Endothelial cell (in vitro differentiated cells): ENCODE results near the gene TGFBR3. TPM values are rescaled to one million over a fixed set of nuclear protein-coding genes. Genes with fewer than 3 reads are reported as not detected.

ENCODE experiments used
- DNase-seq: peaks from one replicate; pipeline ENCODE4 v3.0.0; 2021; ENCODE audit warnings: low spot score
- H3K27ac Mint-ChIP-seq: one replicate; pipeline ENCODE4 v1.8.0; 2021; ENCODE audit warnings: mixed read lengths, inconsistent platforms; ENCODE audit not compliant: unreplicated experiment
- H3K27me3 Mint-ChIP-seq: one replicate; pipeline ENCODE4 v1.8.0; 2021; ENCODE audit warnings: mild to moderate bottlenecking, moderate library complexity, mixed read lengths, inconsistent platforms; ENCODE audit not compliant: unreplicated experiment
- H3K36me3 Mint-ChIP-seq: one replicate; pipeline ENCODE4 v1.8.0; 2021; ENCODE audit warnings: mild to moderate bottlenecking, low read depth, mixed read lengths, inconsistent platforms; ENCODE audit not compliant: unreplicated experiment
- H3K4me1 Mint-ChIP-seq: one replicate; pipeline ENCODE4 v1.8.0; 2021; ENCODE audit warnings: mild to moderate bottlenecking, mixed read lengths, inconsistent platforms; ENCODE audit not compliant: unreplicated experiment
- H3K4me3 Mint-ChIP-seq: one replicate; pipeline ENCODE4 v1.8.0; 2021; ENCODE audit warnings: mild to moderate bottlenecking, mixed read lengths, inconsistent platforms; ENCODE audit not compliant: unreplicated experiment
- H3K9me3 Mint-ChIP-seq: one replicate; pipeline ENCODE4 v1.8.0; 2021; ENCODE audit warnings: mixed read lengths, inconsistent platforms; ENCODE audit not compliant: unreplicated experiment
- CTCF ChIP-seq: fragments of 200-600 bp; sonication (generic); IDR thresholded peaks from one replicate; pipeline ENCODE4 v1.5.0; 2021; ENCODE audit warnings: antibody characterized with exemption; ENCODE audit not compliant: unreplicated experiment
- total RNA-seq: library from RNA; stranded (reverse); fragmentation: NEBNext Ultra II Directional; extraction: Animal tissue kit (Norgen Biotek cat#: 25700); gene quantifications from one replicate; pipeline ENCODE4 v1.2.1, GENCODE V29; 2021; ENCODE audit not compliant: unreplicated experiment

TGFBR3 gene
- total RNA-seq, 1 donor from 2014 or later, result 39.2 TPM

GRCh38 chr1:91781901-91782622 is 103.9 kb downstream of the TGFBR3 start:
- H3K4me1 Mint-ChIP-seq, result peaks cover 27% of the 10 kb centered on the region
- no peak overlapping the region for H3K27ac Mint-ChIP-seq
- H3K4me3 Mint-ChIP-seq, result no peak overlapping the region
- no peak for DNase-seq
- no peak for TF ChIP-seq CTCF
- H3K9me3 Mint-ChIP-seq, result no peaks in the 10 kb centered on the region
- peaks cover 6% of the 10 kb centered on the region for H3K27me3 Mint-ChIP-seq
- peaks cover 25% of the 10 kb centered on the region for H3K36me3 Mint-ChIP-seq

GRCh38 chr1:91781371-91781825 is 104.6 kb downstream of the TGFBR3 start:
- no peak for DNase-seq
- H3K27ac Mint-ChIP-seq, result no peak overlapping the region
- no peak overlapping the region for H3K4me3 Mint-ChIP-seq

GRCh38 chr1:91779548-91780021 is 106.4 kb downstream of the TGFBR3 start:
- Mint-ChIP-seq H3K4me3 (no peak overlapping the region), H3K27me3 (peaks cover 6% of the 10 kb centered on the region), H3K4me1 (peaks cover 21% of the 10 kb centered on the region), H3K27ac (no peak overlapping the region), H3K36me3 (peaks cover 27% of the 10 kb centered on the region), H3K9me3 (no peaks in the 10 kb centered on the region)
- DNase-seq, result no peak
- no peak for TF ChIP-seq CTCF

More at GRCh38 chr1:91781371-91781825, 104.6 kb downstream of the TGFBR3 start:
- Mint-ChIP-seq H3K36me3 (peaks cover 25% of the 10 kb centered on the region), H3K9me3 (no peaks in the 10 kb centered on the region), H3K4me1 (peaks cover 27% of the 10 kb centered on the region), H3K27me3 (peaks cover 6% of the 10 kb centered on the region)
- TF ChIP-seq CTCF, result no peak

GRCh38 chr1:91778964-91779363 is 107.0 kb downstream of the TGFBR3 start:
- H3K4me3 Mint-ChIP-seq, result no peak overlapping the region
- peaks cover 17% of the 10 kb centered on the region for H3K4me1 Mint-ChIP-seq
- TF ChIP-seq CTCF, result no peak
- no peak for DNase-seq
- peaks cover 6% of the 10 kb centered on the region for H3K27me3 Mint-ChIP-seq
- H3K9me3 Mint-ChIP-seq, result no peaks in the 10 kb centered on the region
- peaks cover 27% of the 10 kb centered on the region for H3K36me3 Mint-ChIP-seq
- no peak overlapping the region for H3K27ac Mint-ChIP-seq

GRCh38 chr1:91777630-91778300 is 108.2 kb downstream of the TGFBR3 start:
- no peaks in the 10 kb centered on the region for H3K9me3 Mint-ChIP-seq
- peaks cover 16% of the 10 kb centered on the region for H3K36me3 Mint-ChIP-seq
- no peak overlapping the region for H3K4me3 Mint-ChIP-seq
- peaks cover 6% of the 10 kb centered on the region for H3K27me3 Mint-ChIP-seq
- no peak for TF ChIP-seq CTCF
- no peak for DNase-seq
- peaks cover 9% of the 10 kb centered on the region for H3K4me1 Mint-ChIP-seq
- H3K27ac Mint-ChIP-seq, result no peak overlapping the region
